HCT116 (cell line): ENCODE results near the gene TFPT. TPM values are rescaled to one million over a fixed set of nuclear protein-coding genes. Genes with fewer than 3 reads are reported as not detected.
A peak's percentile ranks its signal among the peaks of the same experiment; 100 is the strongest.

Source experiments
- ATAC-seq: fragments of 200-7000 bp; cut with Tn5 transposase; 2 replicates; pipeline ENCODE4 v1.9.1; 2020; ENCODE audit warnings: mild to moderate bottlenecking, moderate library complexity
- BruUV-seq: library from RNA; stranded (reverse); fragments of 400-500 nt; replicated peaks from 2 replicates; lab custom pipeline; 2021; lab: Mats Ljungman, UMichigan
- CTCF ChIA-PET: fragments of 300-600 bp; sonication (Branson Sonifier 250); formaldehyde crosslinking; loops from one replicate; lab custom pipeline; 2021; ENCODE audit warnings: antibody characterized with exemption; lab: Charles Lee
- POLR2A ChIA-PET: fragments of 300-600, 350-600 bp; sonication (Branson Sonifier 250); formaldehyde crosslinking; loops from one replicate; lab custom pipeline; 2021; ENCODE audit warnings: antibody characterized with exemption; lab: Charles Lee
- RAD21 ChIA-PET, 2 experiments: fragments of 300-600 bp; sonication (Branson Sonifier 250); formaldehyde crosslinking; loops; one replicate each; lab custom pipeline; 2023; ENCODE audit warnings: low total read pairs in 2 of 2; ENCODE audit not compliant: uncharacterized antibody in 2 of 2, unreplicated experiment in 2 of 2, low non-redundant PET in 1 of 2; lab: Charles Lee
- DNase-seq: peaks from one replicate; pipeline ENCODE4 v3.0.0-alpha.2; 2010; ENCODE audit warnings: low read depth, low spot score
- H2AFZ ChIP-seq: fragments of 200-600 bp; shearing (Covaris generic), sonication (generic); 2 replicates; pipeline ENCODE4 v1.6.1; 2017; ENCODE audit warnings: low read depth, mixed run types, mixed read lengths, antibody characterized with exemption, low read length; ENCODE audit not compliant: poor library complexity, severe bottlenecking
- H3K27ac ChIP-seq: 2 replicates; pipeline ENCODE4 v1.5.1; 2012; ENCODE audit warnings: low read depth, low read length
- H3K27me3 ChIP-seq: fragments of 200-600 bp; sonication (generic); 2 replicates; pipeline ENCODE4 v1.6.1; 2016; ENCODE audit warnings: mixed run types, low read length, mixed read lengths; ENCODE audit not compliant: insufficient read depth
- H3K36me3 ChIP-seq, 2 experiments: fragments of 200-500 bp in 1 of 2; fragments of 200-600 bp in 1 of 2; sonication (Bioruptor generic) in 1 of 2; sonication (generic) in 1 of 2; 2 replicates each; pipeline versions ENCODE4 v1.5.1 to v1.6.1; 2014 to 2016; ENCODE audit warnings: low read length in 2 of 2, inconsistent platforms in 1 of 2, mixed read lengths in 1 of 2, mixed run types in 1 of 2; ENCODE audit not compliant: insufficient read depth in 2 of 2, control insufficient read depth in 1 of 2
- H3K4me1 ChIP-seq, 2 experiments: fragments of 200-600 bp in 1 of 2; sonication (generic) in 1 of 2; 2 replicates each; pipeline versions ENCODE4 v1.5.1 to v1.6.1; 2012 to 2017; ENCODE audit warnings: low read length in 2 of 2, inconsistent platforms in 1 of 2, mild to moderate bottlenecking in 1 of 2, mixed read lengths in 1 of 2, mixed run types in 1 of 2, moderate library complexity in 1 of 2; ENCODE audit not compliant: insufficient read depth in 2 of 2, control insufficient read depth in 1 of 2
- H3K4me2 ChIP-seq: fragments of 200-600 bp; sonication (generic); 2 replicates; pipeline ENCODE4 v1.6.1; 2017; ENCODE audit warnings: mixed run types, low read length, mixed read lengths
- H3K4me3 ChIP-seq, 2 experiments: fragments of 200-600 bp in 1 of 2; sonication (generic) in 1 of 2; replicated peaks in 1 of 2; 2 replicates each; pipeline ENCODE4 v1.5.1; 2011 to 2016; ENCODE audit warnings: low read length in 2 of 2, control low read depth in 1 of 2, low read depth in 1 of 2, mild to moderate bottlenecking in 1 of 2, mixed read lengths in 1 of 2, mixed run types in 1 of 2
- H3K79me2 ChIP-seq: fragments of 200-600 bp; sonication (generic); 2 replicates; pipeline ENCODE4 v1.6.1; 2017; ENCODE audit warnings: mild to moderate bottlenecking, mixed run types, low read length, moderate library complexity, mixed read lengths; ENCODE audit not compliant: insufficient read depth
- H3K9ac ChIP-seq: fragments of 200-600 bp; sonication (generic); 2 replicates; pipeline ENCODE4 v1.6.1; 2016; ENCODE audit warnings: low read length, mixed read lengths
- H3K9me2 ChIP-seq: fragments of 200-600 bp; sonication (generic), shearing (Covaris generic); 2 replicates; pipeline ENCODE4 v1.6.1; 2017; ENCODE audit warnings: mixed run types, mild to moderate bottlenecking, moderate library complexity; ENCODE audit not compliant: insufficient read depth
- H3K9me3 ChIP-seq, 2 experiments: fragments of 200-500 bp in 1 of 2; fragments of 200-600 bp in 1 of 2; sonication (Bioruptor generic) in 1 of 2; sonication (generic) in 1 of 2; 2 replicates each; pipeline ENCODE4 v1.6.1; 2014 to 2017; ENCODE audit warnings: low read length in 2 of 2, mixed read lengths in 2 of 2, inconsistent platforms in 1 of 2, low read depth in 1 of 2, mild to moderate bottlenecking in 1 of 2, mixed run types in 1 of 2, moderate library complexity in 1 of 2; ENCODE audit not compliant: control insufficient read depth in 1 of 2, insufficient read depth in 1 of 2
- H4K20me1 ChIP-seq: fragments of 200-600 bp; sonication (generic), shearing (Covaris generic); 2 replicates; pipeline ENCODE4 v1.6.1; 2017; ENCODE audit warnings: mixed run types, mild to moderate bottlenecking, moderate library complexity; ENCODE audit not compliant: insufficient read depth
- ATF3 ChIP-seq: IDR thresholded peaks from 2 replicates; pipeline ENCODE4 v1.6.1; 2012
- CBX3 ChIP-seq: IDR thresholded peaks from 2 replicates; pipeline ENCODE4 v1.6.1; 2012; ENCODE audit warnings: low read depth
- CTCF ChIP-seq, 3 experiments: fragments of 200-600 bp in 1 of 3; sonication (generic) in 1 of 3; IDR thresholded peaks in 2 of 3; conservative IDR thresholded peaks in 1 of 3; 2 replicates each; pipeline ENCODE4 v1.5.1; 2012 to 2017; ENCODE audit warnings: low read depth in 2 of 3, low read length in 2 of 3, antibody characterized with exemption in 1 of 3, borderline replicate concordance in 1 of 3, control low read depth in 1 of 3, mild to moderate bottlenecking in 1 of 3, mixed read lengths in 1 of 3, mixed run types in 1 of 3, moderate library complexity in 1 of 3; ENCODE audit not compliant: insufficient read depth in 1 of 3
- EGR1 ChIP-seq: IDR thresholded peaks from 2 replicates; pipeline ENCODE4 v1.6.1; 2012; ENCODE audit warnings: low read depth
- EZH2 ChIP-seq: fragments of 200-600 bp; sonication (generic); IDR thresholded peaks from 2 replicates; pipeline ENCODE4 v1.6.1; 2017; ENCODE audit warnings: antibody characterized with exemption, mixed run types
- JUND ChIP-seq: IDR thresholded peaks from 2 replicates; pipeline ENCODE4 v1.6.1; 2012
- POLR2AphosphoS5 ChIP-seq: IDR thresholded peaks from 2 replicates; pipeline ENCODE4 v1.6.1; 2011; ENCODE audit warnings: mild to moderate bottlenecking, low read depth, low read length, moderate library complexity
- RAD21 ChIP-seq: IDR thresholded peaks from 2 replicates; pipeline ENCODE4 v1.6.1; 2012; ENCODE audit warnings: low read depth, mild to moderate bottlenecking
- REST ChIP-seq: IDR thresholded peaks from 2 replicates; pipeline ENCODE4 v1.6.1; 2012; ENCODE audit warnings: low read depth
- YY1 ChIP-seq: IDR thresholded peaks from 2 replicates; pipeline ENCODE4 v1.6.1; 2011; ENCODE audit warnings: low read length, low read depth, moderate library complexity, mild to moderate bottlenecking; ENCODE audit not compliant: insufficient replicate concordance; ENCODE audit errors: extremely low read depth
- ZFX ChIP-seq: fragments of 450-650 bp; IDR thresholded peaks from 2 replicates; pipeline ENCODE4 v1.6.1; 2017
- ZNF274 ChIP-seq: fragments of 200-500 bp; sonication (Bioruptor generic); IDR thresholded peaks from 2 replicates; pipeline ENCODE4 v1.6.1; 2014; ENCODE audit warnings: mild to moderate bottlenecking, low read depth, low read length, inconsistent platforms
- intact Hi-C: fragments of 100-400 bp; cut with micrococcal nuclease; formaldehyde crosslinking; loops from 2 replicates; pipeline ENCODE4 v1.10.0; 2022
- total RNA-seq: library from RNA; stranded (reverse); gene quantifications from one replicate; pipeline ENCODE4 v1.2.1, GENCODE V29; 2021; ENCODE audit not compliant: unreplicated experiment

TFPT gene
- total RNA-seq, 1 experiment from 2014 or later, result 7.1 TPM

GRCh38 chr19:54151362-54152035 lies 36.0 kb upstream of the TFPT start:
- RAD21 ChIA-PET, result no interaction called here
- DNase-seq (no peak), ATAC-seq (no peak)
- TF ChIP-seq RAD21 (no peak), POLR2AphosphoS5 (peak; percentile 22; the same call in 1 of the 2 replicates)
- Histone ChIP-seq H3K4me3 (no peak overlapping the region), H3K79me2 (0 out of 2 replicates have a peak, but pooled peaks cover under 1% of the 10 kb centered on the region), H3K9me2 (no peaks in the 10 kb centered on the region), H3K9ac (no peak overlapping the region), H3K36me3 (peaks cover 60 to 71% of the 10 kb centered on the region in 2 experiments; a peak in 3 of 4 replicates), H3K9me3 (no peaks in the 10 kb centered on the region), H3K4me1 (no peaks in the 10 kb centered on the region), H3K4me2 (no peak overlapping the region), H3K27ac (no peak overlapping the region), H3K27me3 (no peaks in the 10 kb centered on the region), H4K20me1 (no peaks in the 10 kb centered on the region), H2AFZ (no peak overlapping the region)
- CTCF ChIA-PET, result no interaction called here
- BruUV-seq, result no TSS peak
- intact Hi-C loops, result no loop called here
- POLR2A ChIA-PET, result interaction anchor here (1.1 kb wide), 1 partner anchor 8 kb away, joined by 4 read pairs; the partner anchor contains the start of gene LENG1

GRCh38 chr19:54149021-54149812 lies 33.8 kb upstream of the TFPT start:
- POLR2A ChIA-PET, result no interaction called here
- RAD21 ChIA-PET, result no interaction called here
- no peak for TF ChIP-seq JUND
- TF ChIP-seq POLR2AphosphoS5, result no peak
- TF ChIP-seq EGR1, result no peak
- no peak for TF ChIP-seq REST
- no peak for TF ChIP-seq CBX3
- no peak for TF ChIP-seq YY1
- no peak for TF ChIP-seq ZFX
- no peak for TF ChIP-seq ZNF274
- TF ChIP-seq EZH2, result no peak
- TF ChIP-seq ATF3, result no peak
- TF ChIP-seq RAD21, result no peak
- no peak for TF ChIP-seq CTCF (IDR thresholded peaks at IDR 0.05 in 2 of 3, conservative IDR thresholded peaks at IDR 0.05 in 1 of 3; ENCODE audit: borderline replicate concordance in 1 of 3, insufficient read depth in 1 of 3, low read depth in 2 of 3, low read length in 2 of 3)

More at GRCh38 chr19:54149021-54149812, 33.8 kb upstream of the TFPT start:
- no peak overlapping the region for H3K4me2 ChIP-seq
- no peak overlapping the region for H3K4me3 ChIP-seq
- no peaks in the 10 kb centered on the region for H4K20me1 ChIP-seq
- H3K9me2 ChIP-seq, result no peaks in the 10 kb centered on the region
- intact Hi-C loops, result no loop called here
- no peaks in the 10 kb centered on the region for H3K27me3 ChIP-seq
- ATAC-seq (no peak), DNase-seq (no peak)
- H3K27ac ChIP-seq, result no peak overlapping the region
- peaks cover 5% of the 10 kb centered on the region; the same call in 1 of the 2 replicates for H3K79me2 ChIP-seq
- BruUV-seq, result no TSS peak
- CTCF ChIA-PET, result no interaction called here
- no peak overlapping the region for H3K9ac ChIP-seq
- peaks cover 53 to 76% of the 10 kb centered on the region in 2 experiments; a peak in 3 of 4 replicates for H3K36me3 ChIP-seq
- no peaks in the 10 kb centered on the region for H3K9me3 ChIP-seq
- H3K4me1 ChIP-seq, result no peaks in the 10 kb centered on the region
- no peak overlapping the region for H2AFZ ChIP-seq
